Measurements from ENCODE around the gene NR5A1.

Gene NR5A1

GRCh38 chr9:124439086-124439485 is 68.1 kb downstream of the NR5A1 start:
- FAIRE-seq = no peak

GRCh38 chr9:124438091-124438490 is 69.1 kb downstream of the NR5A1 start:
- FAIRE-seq = no peak

GRCh38 chr9:124437086-124437485 is 70.1 kb downstream of the NR5A1 start:
- FAIRE-seq = no peak

- FAIRE-seq = no peak
Observed at GRCh38 chr9:124436320-124436719, 70.9 kb downstream of the NR5A1 start.

Data from A204.1 (cell line).